B cell (primary cell): Measurements from ENCODE around the gene ARRDC3. TPM values are rescaled to one million over a fixed set of nuclear protein-coding genes. Genes with fewer than 3 reads are reported as not detected.
"Not testable (repeated sequence)": the region's sequence is repeated elsewhere in the genome, so short reads cannot be mapped to it uniquely, and the experiment has no call there.

ENCODE experiments used
- ATAC-seq: fragments of 200-7000 bp; cut with Tn5 transposase; one replicate; pipeline ENCODE4 v1.10.0; 2021; ENCODE audit warnings: low read depth, mild to moderate bottlenecking, moderate number of reproducible peaks, moderate library complexity
- CTCF ChIA-PET: fragments of 350-600 bp; sonication (Branson Sonifier 250); formaldehyde crosslinking; loops from one replicate; lab custom pipeline; 2021; ENCODE audit warnings: antibody characterized with exemption, inconsistent platforms; lab: Charles Lee
- POLR2A ChIA-PET: fragments of 350-600 bp; sonication (Branson Sonifier 250); formaldehyde crosslinking; loops from one replicate; lab custom pipeline; 2021; ENCODE audit warnings: antibody characterized with exemption; lab: Charles Lee
- DNase-seq: peaks from one replicate; pipeline ENCODE4 v3.0.0; 2013
- H2AFZ ChIP-seq: 2 replicates; pipeline ENCODE4 v1.6.1; 2012; ENCODE audit warnings: mild to moderate bottlenecking, low read depth, low read length; ENCODE audit not compliant: insufficient read depth, poor library complexity, severe bottlenecking
- H3K27ac ChIP-seq, 2 donors: 1 replicate in 1 of 2; 2 replicates in 1 of 2; pipeline ENCODE4 v1.5.1; 2012 to 2013; ENCODE audit warnings: low read length in 2 of 2, mild to moderate bottlenecking in 2 of 2, moderate library complexity in 1 of 2
- H3K27me3 ChIP-seq, 4 experiments: fragments of 200-600 bp in 1 of 4; sonication (generic) in 1 of 4; replicated peaks in 1 of 4; 1 replicate in 2 of 4; 2 replicates in 2 of 4; pipeline versions ENCODE4 v1.6.1 to v1.7.0; 2013 to 2016; ENCODE audit warnings: low read length in 3 of 4, mild to moderate bottlenecking in 2 of 4, mixed read lengths in 1 of 4, moderate library complexity in 1 of 4; ENCODE audit not compliant: insufficient read depth in 4 of 4, control insufficient read depth in 3 of 4; ENCODE audit errors: control extremely low read depth in 1 of 4
- H3K36me3 ChIP-seq, 2 experiments: replicated peaks in 1 of 2; 1 replicate in 1 of 2; 2 replicates in 1 of 2; pipeline versions ENCODE4 v1.6.1 to v1.7.1; 2013; ENCODE audit warnings: low read length in 1 of 2; ENCODE audit not compliant: insufficient read depth in 2 of 2, control insufficient read depth in 1 of 2; ENCODE audit errors: control extremely low read depth in 1 of 2, extremely low read depth in 1 of 2
- H3K4me1 ChIP-seq, 2 donors: fragments of 200-600 bp in 1 of 2; sonication (generic) in 1 of 2; 1 replicate in 1 of 2; 2 replicates in 1 of 2; pipeline versions ENCODE4 v1.5.1 to v1.6.1; 2013 to 2017; ENCODE audit warnings: low read length in 2 of 2; ENCODE audit not compliant: control insufficient read depth in 2 of 2, insufficient read depth in 2 of 2
- H3K4me2 ChIP-seq: replicated peaks from 2 replicates; pipeline ENCODE3; 2012; ENCODE audit warnings: mild to moderate bottlenecking, low read depth, low read length; ENCODE audit not compliant: poor library complexity, severe bottlenecking
- H3K4me3 ChIP-seq, 5 experiments: fragments of 200-600 bp in 1 of 5; sonication (generic) in 1 of 5; 1 replicate in 3 of 5; 2 replicates in 2 of 5; pipeline versions ENCODE4 v1.5.1 to v1.7.0; 2011 to 2016; ENCODE audit warnings: low read length in 4 of 5, mild to moderate bottlenecking in 4 of 5, low read depth in 2 of 5, control low read depth in 1 of 5, moderate library complexity in 1 of 5; ENCODE audit not compliant: insufficient read depth in 1 of 5; ENCODE audit errors: control extremely low read depth in 1 of 5, extremely low read depth in 1 of 5
- H3K79me2 ChIP-seq: fragments of 200-600 bp; sonication (generic); one replicate; pipeline ENCODE4 v1.6.0; 2016; ENCODE audit warnings: low read length; ENCODE audit not compliant: control insufficient read depth, insufficient read depth
- H3K9ac ChIP-seq: fragments of 200-600 bp; sonication (generic); 2 replicates; pipeline ENCODE4 v1.6.1; 2017; ENCODE audit warnings: mild to moderate bottlenecking, low read length, moderate library complexity
- H3K9me3 ChIP-seq, 3 donors: one replicate each; pipeline versions ENCODE4 v1.6.1 to v1.7.1; 2013; ENCODE audit warnings: low read length in 2 of 3; ENCODE audit not compliant: control insufficient read depth in 2 of 3, insufficient read depth in 1 of 3; ENCODE audit errors: control extremely low read depth in 1 of 3
- H4K20me1 ChIP-seq: 2 replicates; pipeline ENCODE4 v1.6.0; 2012; ENCODE audit warnings: mild to moderate bottlenecking, low read length; ENCODE audit not compliant: insufficient read depth, control insufficient read depth, poor library complexity, severe bottlenecking
- H3K27ac Mint-ChIP-seq: one replicate; pipeline ENCODE4 v1.8.0; 2021; ENCODE audit warnings: mixed read lengths
- H3K27me3 Mint-ChIP-seq: one replicate; pipeline ENCODE4 v1.8.0; 2021; ENCODE audit warnings: mixed read lengths
- H3K4me1 Mint-ChIP-seq: one replicate; pipeline ENCODE4 v1.8.0; 2021; ENCODE audit warnings: mixed read lengths
- H3K4me3 Mint-ChIP-seq: one replicate; pipeline ENCODE4 v1.8.0; 2021; ENCODE audit warnings: mixed read lengths
- H3K9me3 Mint-ChIP-seq: one replicate; pipeline ENCODE4 v1.8.0; 2022; ENCODE audit warnings: mixed read lengths; ENCODE audit not compliant: insufficient read depth
- EZH2 ChIP-seq: IDR thresholded peaks from 2 replicates; pipeline ENCODE4 v1.6.1; 2012; ENCODE audit warnings: borderline replicate concordance, low read depth, mild to moderate bottlenecking, moderate library complexity, low read length; ENCODE audit not compliant: insufficient read depth, poor library complexity, severe bottlenecking
- WGBS: methylation state at CpG from one replicate; pipeline ENCODE4 v1.1.5; 2013; ENCODE audit warnings: missing lambda C conversion rate; ENCODE audit not compliant: insufficient coverage; 5-methylcytosine and 5-hydroxymethylcytosine counted together
- intact Hi-C: fragments of 100-400 bp; cut with micrococcal nuclease; formaldehyde crosslinking; loops from one replicate; pipeline ENCODE4 v1.10.0; 2022
- polyA plus RNA-seq: library from polyadenylated mRNA; depleted of rRNA; stranded (reverse); fragments of >200 nt; gene quantifications from 2 replicates; pipeline ENCODE4 v1.2.3, GENCODE V29; 2012
- total RNA-seq, 2 donors: library from RNA; stranded (reverse); fragments of 120-200 nt in 1 of 2; gene quantifications; 1 replicate in 1 of 2; 2 replicates in 1 of 2; pipeline versions ENCODE4 v1.2.3 to v1.2.4, GENCODE V29; 2013 to 2022
- TF ChIP-seq, protein P1 (sequence below): fragments of 200-600 bp; IDR thresholded peaks from one replicate; pipeline ENCODE4 v1.8.0; 2022; ENCODE audit warnings: antibody characterized with exemption, mild to moderate bottlenecking

Gene ARRDC3
- total and polyA plus RNA-seq, 2 donors (not counting 1 experiment from before 2014, with no cell fraction given): 52.9 to 84.9 TPM

DNA sequence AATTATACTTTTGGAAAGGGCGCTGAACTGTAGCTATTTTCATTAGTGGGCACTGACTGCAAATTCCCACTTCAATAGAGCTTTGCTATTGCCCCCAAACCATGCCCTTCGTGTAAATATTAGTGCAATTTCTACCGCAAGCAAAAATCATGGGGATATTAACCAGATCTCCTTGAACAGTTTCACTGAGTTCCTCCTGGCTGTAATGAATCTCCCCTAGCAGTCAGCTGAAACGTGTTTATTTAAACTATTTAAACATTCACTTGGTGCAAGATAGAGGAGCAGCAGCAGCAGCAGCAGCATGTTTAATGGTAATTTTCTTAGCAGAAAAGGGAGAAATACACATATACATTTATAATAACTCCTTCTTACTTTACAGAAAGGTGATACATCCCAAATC, 54.4 kb downstream of the ARRDC3 start:
- no peak overlapping the region for H3K4me3 Mint-ChIP-seq
- Histone ChIP-seq H3K4me1 (no peaks in the 10 kb centered on the region), H3K4me2 (no peak overlapping the region), H3K9me3 (no peaks in the 10 kb centered on the region), H2AFZ (no peak overlapping the region), H3K9ac (no peak overlapping the region), H3K27me3 (no peaks in the 10 kb centered on the region), H3K4me3 (no peak overlapping the region), H3K27ac (no peak overlapping the region), H4K20me1 (no peaks in the 10 kb centered on the region), H3K36me3 (no peaks in the 10 kb centered on the region), H3K79me2 (no peaks in the 10 kb centered on the region)
- WGBS: 94% methylated on average over 3 of the region's 4 CpGs
- H3K4me1 Mint-ChIP-seq: no peaks in the 10 kb centered on the region
- ATAC-seq (no peak), DNase-seq (no peak)
- H3K27ac Mint-ChIP-seq: no peak overlapping the region
- ChIA-PET CTCF (no interaction called here), POLR2A (no interaction called here)
- peaks cover 11% of the 10 kb centered on the region for H3K27me3 Mint-ChIP-seq
- no peaks in the 10 kb centered on the region for H3K9me3 Mint-ChIP-seq
- TF ChIP-seq, protein P1, sequence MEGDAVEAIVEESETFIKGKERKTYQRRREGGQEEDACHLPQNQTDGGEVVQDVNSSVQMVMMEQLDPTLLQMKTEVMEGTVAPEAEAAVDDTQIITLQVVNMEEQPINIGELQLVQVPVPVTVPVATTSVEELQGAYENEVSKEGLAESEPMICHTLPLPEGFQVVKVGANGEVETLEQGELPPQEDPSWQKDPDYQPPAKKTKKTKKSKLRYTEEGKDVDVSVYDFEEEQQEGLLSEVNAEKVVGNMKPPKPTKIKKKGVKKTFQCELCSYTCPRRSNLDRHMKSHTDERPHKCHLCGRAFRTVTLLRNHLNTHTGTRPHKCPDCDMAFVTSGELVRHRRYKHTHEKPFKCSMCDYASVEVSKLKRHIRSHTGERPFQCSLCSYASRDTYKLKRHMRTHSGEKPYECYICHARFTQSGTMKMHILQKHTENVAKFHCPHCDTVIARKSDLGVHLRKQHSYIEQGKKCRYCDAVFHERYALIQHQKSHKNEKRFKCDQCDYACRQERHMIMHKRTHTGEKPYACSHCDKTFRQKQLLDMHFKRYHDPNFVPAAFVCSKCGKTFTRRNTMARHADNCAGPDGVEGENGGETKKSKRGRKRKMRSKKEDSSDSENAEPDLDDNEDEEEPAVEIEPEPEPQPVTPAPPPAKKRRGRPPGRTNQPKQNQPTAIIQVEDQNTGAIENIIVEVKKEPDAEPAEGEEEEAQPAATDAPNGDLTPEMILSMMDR: no peak
- TF ChIP-seq EZH2: no peak
- intact Hi-C loops: no loop called here

DNA sequence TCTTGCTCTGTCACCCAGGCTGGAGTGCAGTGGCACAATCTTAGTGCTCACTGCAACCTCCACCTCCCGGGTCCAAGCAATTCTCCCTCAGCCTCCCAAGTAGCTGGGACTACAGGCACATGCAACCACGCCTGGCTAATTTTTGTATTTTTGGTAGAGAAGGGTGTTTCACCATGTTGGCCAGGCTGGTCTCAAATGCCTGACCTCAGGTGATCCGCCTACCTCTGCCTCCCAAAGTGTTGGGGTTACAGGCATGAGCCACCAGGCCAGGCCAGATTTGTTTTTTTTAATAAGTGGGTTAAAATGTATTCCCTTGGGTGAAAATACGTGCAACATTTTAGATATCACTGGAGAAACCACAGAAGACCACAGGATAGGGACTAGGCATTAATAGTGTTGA, 60.1 kb downstream of the ARRDC3 start:
- CTCF ChIA-PET, H3K36me3 ChIP-seq, H4K20me1 ChIP-seq, H3K27ac ChIP-seq, POLR2A ChIA-PET, H3K4me3 ChIP-seq, DNase-seq, ATAC-seq, H3K9me3 Mint-ChIP-seq, H3K27ac Mint-ChIP-seq, H2AFZ ChIP-seq, H3K4me2 ChIP-seq, H3K4me3 Mint-ChIP-seq, H3K79me2 ChIP-seq, intact Hi-C loops, H3K9ac ChIP-seq, H3K27me3 ChIP-seq, H3K4me1 ChIP-seq, H3K27me3 Mint-ChIP-seq, H3K9me3 ChIP-seq, H3K4me1 Mint-ChIP-seq: not testable (repeated sequence)
- 80% methylated on average over 1 of the region's 4 CpGs for WGBS
